Tibial artery (tissue), 4 donors: ENCODE measurements around the gene GATAD1.

Experiments
- DNase-seq, 2 donors: peaks; one replicate each; pipeline ENCODE4 v3.0.0-alpha.2; 2019
- H3K27ac ChIP-seq, 2 donors: fragments of 200-600 bp; sonication (generic) in 1 of 2; 1 replicate in 1 of 2; 2 replicates in 1 of 2; pipeline ENCODE4 v1.5.1; 2018 to 2019; ENCODE audit warnings: mild to moderate bottlenecking in 1 of 2
- H3K27me3 ChIP-seq, 2 donors: fragments of 200-600 bp; sonication (generic) in 1 of 2; one replicate each; pipeline versions ENCODE4 v1.5.1 to v1.6.0; 2016 to 2019
- H3K36me3 ChIP-seq, 3 donors: fragments of 200-600 bp; sonication (generic) in 2 of 3; one replicate each; pipeline ENCODE4 v1.5.1; 2016 to 2019; ENCODE audit warnings: mild to moderate bottlenecking in 2 of 3
- H3K4me1 ChIP-seq, 4 donors: fragments of 200-600 bp; sonication (generic) in 2 of 4; 1 replicate in 3 of 4; 2 replicates in 1 of 4; pipeline ENCODE4 v1.5.1; 2016 to 2019
- H3K4me3 ChIP-seq, 2 donors: fragments of 200-600 bp; sonication (generic) in 1 of 2; 1 replicate in 1 of 2; 2 replicates in 1 of 2; pipeline ENCODE4 v1.5.1; 2018 to 2019; ENCODE audit warnings: mild to moderate bottlenecking in 2 of 2
- H3K9me3 ChIP-seq, 3 donors: fragments of 200-600 bp; sonication (generic) in 1 of 3; one replicate each; pipeline ENCODE4 v1.5.1; 2016 to 2019
- intact Hi-C: fragments of 100-400 bp; cut with DNase I; formaldehyde crosslinking; loops from one replicate; pipeline ENCODE4 v1.15.0; 2023; ENCODE audit warnings: low total_unique reads
- TF ChIP-seq, protein P1 (sequence below), 2 experiments: fragments of 200-600 bp in 1 of 2; fragments of 450-650 bp in 1 of 2; IDR thresholded peaks; one replicate each; pipeline ENCODE4 v1.5.1; 2017 to 2019; ENCODE audit warnings: antibody characterized with exemption in 2 of 2, mild to moderate bottlenecking in 1 of 2, moderate library complexity in 1 of 2

GATAD1 gene

DNA sequence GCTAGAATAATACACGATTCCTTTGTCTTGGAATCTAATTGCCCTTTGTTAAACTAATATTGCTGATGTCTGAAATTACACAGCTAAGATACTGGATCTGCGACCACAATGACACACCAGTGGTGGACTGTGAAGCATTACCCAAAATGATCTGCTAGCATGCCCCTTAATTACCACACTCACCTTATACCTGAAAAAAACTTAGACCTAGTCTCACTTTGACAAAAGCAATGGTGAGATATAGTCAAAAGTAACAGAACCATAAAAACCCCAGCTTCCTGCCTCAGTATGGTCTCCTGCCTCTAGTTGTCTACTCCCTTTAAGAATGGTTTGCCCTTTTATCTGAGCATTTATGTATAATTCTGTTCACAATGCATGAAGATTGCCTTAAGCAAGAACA, 51.3 kb downstream of the GATAD1 start:
- H3K27ac ChIP-seq, result no peak overlapping the region
- intact Hi-C loops, result loop anchor here (10.0 kb wide), 1 partner anchor 76 kb away; no protein-coding TSS in a partner anchor

DNA sequence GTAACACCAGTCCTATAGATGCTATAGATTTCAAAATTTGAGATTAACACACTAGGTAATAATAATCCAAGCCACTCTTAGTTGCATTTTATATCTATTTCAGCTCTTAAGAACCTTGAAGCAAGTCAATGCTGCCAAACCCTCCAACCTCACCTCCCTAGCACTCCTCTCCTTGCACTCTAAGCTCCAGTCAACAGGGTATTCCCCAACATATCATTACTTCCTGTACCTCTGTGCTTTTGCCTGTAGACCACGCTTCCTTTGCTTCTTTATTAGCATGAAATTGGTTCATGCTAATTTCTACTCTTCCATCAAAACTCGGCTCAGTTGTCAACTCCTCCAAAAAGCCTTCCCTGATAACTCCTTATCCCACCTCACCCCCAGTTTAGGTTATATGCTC, 56.5 kb downstream of the GATAD1 start:
- no peak for DNase-seq
- H3K36me3 ChIP-seq, result peaks cover 77 to 94% (median 80%) of the 10 kb centered on the region in 3 donors
- no peaks in the 10 kb centered on the region for H3K27me3 ChIP-seq
- no peak overlapping the region for H3K27ac ChIP-seq
- TF ChIP-seq, protein P1, sequence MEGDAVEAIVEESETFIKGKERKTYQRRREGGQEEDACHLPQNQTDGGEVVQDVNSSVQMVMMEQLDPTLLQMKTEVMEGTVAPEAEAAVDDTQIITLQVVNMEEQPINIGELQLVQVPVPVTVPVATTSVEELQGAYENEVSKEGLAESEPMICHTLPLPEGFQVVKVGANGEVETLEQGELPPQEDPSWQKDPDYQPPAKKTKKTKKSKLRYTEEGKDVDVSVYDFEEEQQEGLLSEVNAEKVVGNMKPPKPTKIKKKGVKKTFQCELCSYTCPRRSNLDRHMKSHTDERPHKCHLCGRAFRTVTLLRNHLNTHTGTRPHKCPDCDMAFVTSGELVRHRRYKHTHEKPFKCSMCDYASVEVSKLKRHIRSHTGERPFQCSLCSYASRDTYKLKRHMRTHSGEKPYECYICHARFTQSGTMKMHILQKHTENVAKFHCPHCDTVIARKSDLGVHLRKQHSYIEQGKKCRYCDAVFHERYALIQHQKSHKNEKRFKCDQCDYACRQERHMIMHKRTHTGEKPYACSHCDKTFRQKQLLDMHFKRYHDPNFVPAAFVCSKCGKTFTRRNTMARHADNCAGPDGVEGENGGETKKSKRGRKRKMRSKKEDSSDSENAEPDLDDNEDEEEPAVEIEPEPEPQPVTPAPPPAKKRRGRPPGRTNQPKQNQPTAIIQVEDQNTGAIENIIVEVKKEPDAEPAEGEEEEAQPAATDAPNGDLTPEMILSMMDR (IDR thresholded peaks at IDR 0.05), result no peak
- no peaks in the 10 kb centered on the region for H3K4me1 ChIP-seq
- intact Hi-C loops, result no loop called here
- no peak overlapping the region for H3K4me3 ChIP-seq
- no peaks in the 10 kb centered on the region for H3K9me3 ChIP-seq

More for the DNA sequence above, 51.3 kb downstream of the GATAD1 start:
- peaks cover 59 to 89% (median 78%) of the 10 kb centered on the region in 3 donors for H3K36me3 ChIP-seq
- no peaks in the 10 kb centered on the region for H3K9me3 ChIP-seq
- H3K4me1 ChIP-seq, result no peaks in the 10 kb centered on the region
- H3K27me3 ChIP-seq, result no peaks in the 10 kb centered on the region
- DNase-seq, result no peak
- H3K4me3 ChIP-seq, result no peak overlapping the region
- TF ChIP-seq, protein P1 (IDR thresholded peaks at IDR 0.05), result no peak

DNA sequence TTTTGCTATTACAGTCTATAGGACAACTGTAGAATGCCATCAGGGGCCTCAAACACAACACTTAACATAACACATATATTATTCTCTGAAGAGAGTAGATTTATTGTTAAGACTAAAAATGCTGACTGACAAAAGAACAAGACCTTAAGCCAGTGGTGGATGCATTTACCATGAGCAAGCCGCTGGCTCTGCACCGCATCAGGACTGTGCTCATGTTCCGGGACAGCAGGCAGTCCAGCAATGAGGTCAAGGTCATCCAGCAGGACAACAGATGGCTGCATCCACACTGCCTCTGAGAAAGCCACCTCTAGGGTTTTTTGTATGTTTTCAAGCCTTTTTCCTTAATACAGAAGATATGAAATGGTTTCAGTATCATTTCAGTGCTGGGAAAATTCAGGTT, 57.3 kb downstream of the GATAD1 start:
- Histone ChIP-seq H3K27ac (no peak overlapping the region), H3K36me3 (peaks cover 72 to 92% (median 73%) of the 10 kb centered on the region in 3 donors), H3K27me3 (no peaks in the 10 kb centered on the region), H3K4me3 (no peak overlapping the region), H3K9me3 (no peaks in the 10 kb centered on the region), H3K4me1 (no peaks in the 10 kb centered on the region)
- TF ChIP-seq, protein P1 (IDR thresholded peaks at IDR 0.05), result no peak
- intact Hi-C loops, result no loop called here
- DNase-seq, result no peak

DNA sequence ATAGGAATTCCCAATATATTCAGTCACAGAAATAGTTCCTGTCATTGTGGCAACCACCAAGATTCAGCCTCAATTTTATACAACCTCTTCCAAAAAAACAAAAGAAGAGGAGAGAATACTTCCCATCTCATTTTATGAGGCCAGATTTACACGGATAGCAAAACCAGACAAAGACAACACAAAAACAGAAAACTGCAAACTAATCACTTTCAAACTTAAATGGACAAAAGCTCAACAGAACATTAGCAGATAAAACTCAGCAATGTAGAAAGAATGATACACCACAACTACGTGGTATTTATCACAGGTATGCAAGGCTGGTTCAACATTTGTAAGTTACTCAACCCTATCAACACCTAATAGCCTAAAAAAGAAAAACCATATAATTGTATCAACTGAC, 59.1 kb downstream of the GATAD1 start:
- H3K4me1 ChIP-seq, result no peaks in the 10 kb centered on the region
- intact Hi-C loops, result no loop called here
- no peak overlapping the region for H3K27ac ChIP-seq
- H3K4me3 ChIP-seq, result no peak overlapping the region
- H3K36me3 ChIP-seq, result peaks cover 62 to 90% (median 64%) of the 10 kb centered on the region in 3 donors
- no peak for DNase-seq
- TF ChIP-seq, protein P1 (IDR thresholded peaks at IDR 0.05), result no peak
- H3K27me3 ChIP-seq, result no peaks in the 10 kb centered on the region
- no peaks in the 10 kb centered on the region for H3K9me3 ChIP-seq

DNA sequence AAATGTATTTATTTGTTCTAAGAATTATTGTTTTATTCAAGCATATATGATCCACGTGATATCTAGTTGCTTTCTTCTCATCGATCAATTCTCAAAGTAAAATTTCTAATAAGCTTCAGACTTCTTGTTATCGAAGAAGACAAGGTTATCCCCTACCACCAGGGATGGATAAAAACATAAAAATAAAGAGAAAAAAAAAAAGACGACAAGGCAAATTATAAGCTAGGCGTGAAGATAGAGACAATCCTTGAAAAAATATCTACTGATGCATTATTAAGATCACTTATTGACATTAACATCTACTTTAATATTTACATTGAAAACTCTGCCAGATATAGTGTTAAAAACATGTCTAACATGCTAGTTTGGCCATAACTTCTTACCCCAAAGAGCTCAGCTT, 61.7 kb downstream of the GATAD1 start:
- Histone ChIP-seq H3K4me3 (no peak overlapping the region), H3K27me3 (no peaks in the 10 kb centered on the region), H3K9me3 (no peaks in the 10 kb centered on the region), H3K4me1 (no peaks in the 10 kb centered on the region), H3K27ac (no peak overlapping the region), H3K36me3 (peaks cover 51 to 84% (median 52%) of the 10 kb centered on the region in 3 donors)
- no peak for DNase-seq
- TF ChIP-seq, protein P1 (IDR thresholded peaks at IDR 0.05), result no peak
- intact Hi-C loops, result no loop called here
